IgD-negative memory B cell (primary cell): Measurements from ENCODE around the gene ATP8A2. TPM values are rescaled to one million over a fixed set of nuclear protein-coding genes. Genes with fewer than 3 reads are reported as not detected.
"Not testable (repeated sequence)": the region's sequence is repeated elsewhere in the genome, so short reads cannot be mapped to it uniquely, and the experiment has no call there.

ENCODE experiments used
- H3K27ac Mint-ChIP-seq, 3 donors: one replicate each; pipeline ENCODE4 v1.8.0; 2020 to 2022; ENCODE audit warnings: mild to moderate bottlenecking in 3 of 3, mixed read lengths in 3 of 3, moderate library complexity in 1 of 3
- H3K27me3 Mint-ChIP-seq: one replicate; pipeline ENCODE4 v1.8.0; 2021; ENCODE audit warnings: mixed read lengths
- H3K36me3 Mint-ChIP-seq: one replicate; pipeline ENCODE4 v1.8.0; 2020; ENCODE audit warnings: mild to moderate bottlenecking, mixed read lengths
- H3K4me1 Mint-ChIP-seq, 3 donors: one replicate each; pipeline ENCODE4 v1.8.0; 2020 to 2022; ENCODE audit warnings: mixed read lengths in 3 of 3, mild to moderate bottlenecking in 1 of 3
- H3K4me3 Mint-ChIP-seq, 4 donors: one replicate each; pipeline ENCODE4 v1.8.0; 2020 to 2022; ENCODE audit warnings: mild to moderate bottlenecking in 4 of 4, mixed read lengths in 4 of 4, moderate library complexity in 3 of 4
- H3K9me3 Mint-ChIP-seq, 3 donors: one replicate each; pipeline ENCODE4 v1.8.0; 2020 to 2021; ENCODE audit warnings: mixed read lengths in 3 of 3, mild to moderate bottlenecking in 1 of 3
- polyA plus RNA-seq: library from polyadenylated mRNA; unstranded; fragments of 300-500 nt; fragmentation: Illumina TruSeq; gene quantifications from one replicate; pipeline ENCODE4 v1.2.3, GENCODE V29; 2021

Gene ATP8A2
- polyA plus RNA-seq, 1 donor from 2014 or later, result 0.06 TPM

- Mint-ChIP-seq H3K9me3 (peaks cover 0 to 1% (median 0%) of the 10 kb centered on the region in 3 donors), H3K27ac (no peak overlapping the region), H3K36me3 (no peaks in the 10 kb centered on the region), H3K4me1 (no peaks in the 10 kb centered on the region), H3K4me3 (no peak overlapping the region), H3K27me3 (peaks cover 13% of the 10 kb centered on the region)
Observed at GRCh38 chr13:26046639-26047038, 674.9 kb downstream of the ATP8A2 start.

- Mint-ChIP-seq H3K9me3 (peaks cover 0 to 1% (median 0%) of the 10 kb centered on the region in 3 donors), H3K4me1 (peaks cover 0 to under 1% (median under 1%) of the 10 kb centered on the region in 3 donors), H3K4me3 (no peak overlapping the region), H3K27me3 (peaks cover 14% of the 10 kb centered on the region), H3K36me3 (no peaks in the 10 kb centered on the region), H3K27ac (no peak overlapping the region)
Observed at GRCh38 chr13:26047040-26047439, 675.3 kb downstream of the ATP8A2 start.

GRCh38 chr13:26048741-26049140 is 677.0 kb downstream of the ATP8A2 start:
- no peaks in the 10 kb centered on the region for H3K36me3 Mint-ChIP-seq
- peaks cover 27% of the 10 kb centered on the region for H3K27me3 Mint-ChIP-seq
- H3K4me3 Mint-ChIP-seq, result peak overlapping the region in 2 of 4 donors; percentile 24 to 43
- H3K9me3 Mint-ChIP-seq, result peaks cover 0 to 1% (median 0%) of the 10 kb centered on the region in 3 donors
- H3K27ac Mint-ChIP-seq, result no peak overlapping the region
- peaks cover 0 to 5% (median 2%) of the 10 kb centered on the region in 3 donors for H3K4me1 Mint-ChIP-seq

GRCh38 chr13:26050568-26051230 is 678.9 kb downstream of the ATP8A2 start:
- H3K27me3 Mint-ChIP-seq, result peaks cover 27% of the 10 kb centered on the region
- H3K9me3 Mint-ChIP-seq, result no peaks in the 10 kb centered on the region
- peaks cover 0 to 5% (median 2%) of the 10 kb centered on the region in 3 donors for H3K4me1 Mint-ChIP-seq
- no peak overlapping the region for H3K27ac Mint-ChIP-seq
- no peak overlapping the region for H3K4me3 Mint-ChIP-seq
- no peaks in the 10 kb centered on the region for H3K36me3 Mint-ChIP-seq

- Mint-ChIP-seq H3K4me3 (no peak overlapping the region), H3K27me3 (peaks cover 27% of the 10 kb centered on the region), H3K27ac (no peak overlapping the region), H3K36me3 (no peaks in the 10 kb centered on the region), H3K4me1 (peaks cover 0 to 5% (median 2%) of the 10 kb centered on the region in 3 donors), H3K9me3 (no peaks in the 10 kb centered on the region)
Observed at GRCh38 chr13:26051231-26051656, 679.5 kb downstream of the ATP8A2 start.

GRCh38 chr13:26051657-26052311 is 680.0 kb downstream of the ATP8A2 start, which contains the start of gene SHISA2:
Gene SHISA2 (minus strand): TSS chr13:26052016. CDS start chr13:26050975, 1,041 bp downstream.
- H3K27me3 Mint-ChIP-seq, result peaks cover 27% of the 10 kb centered on the region
- H3K27ac Mint-ChIP-seq, result no peak within 1 kb of the TSS
- no peaks in the 10 kb centered on the region for H3K36me3 Mint-ChIP-seq
- no peaks in the 10 kb centered on the region for H3K9me3 Mint-ChIP-seq
- peak within 1 kb of the TSS in 3 of 4 donors; percentile 51 to 79 (median 57) for H3K4me3 Mint-ChIP-seq
- H3K4me1 Mint-ChIP-seq, result peaks cover 0 to 5% (median 2%) of the 10 kb centered on the region in 3 donors

GRCh38 chr13:26052337-26052736 is 680.6 kb downstream of the ATP8A2 start:
- Mint-ChIP-seq H3K36me3 (no peaks in the 10 kb centered on the region), H3K4me3 (peak overlapping the region in 2 of 4 donors; percentile 22 to 79), H3K9me3 (no peaks in the 10 kb centered on the region), H3K27ac (no peak overlapping the region), H3K27me3 (peaks cover 27% of the 10 kb centered on the region), H3K4me1 (peaks cover 0 to 5% (median 2%) of the 10 kb centered on the region in 3 donors)

- no peaks in the 10 kb centered on the region for H3K9me3 Mint-ChIP-seq
- H3K4me1 Mint-ChIP-seq, result peaks cover 0 to 5% (median 2%) of the 10 kb centered on the region in 3 donors
- H3K27me3 Mint-ChIP-seq, result peaks cover 25% of the 10 kb centered on the region
- H3K27ac Mint-ChIP-seq, result no peak overlapping the region
- H3K36me3 Mint-ChIP-seq, result no peaks in the 10 kb centered on the region
- H3K4me3 Mint-ChIP-seq, result no peak overlapping the region
Observed at GRCh38 chr13:26053418-26053980, 681.7 kb downstream of the ATP8A2 start.

- H3K9me3 Mint-ChIP-seq, result no peaks in the 10 kb centered on the region
- H3K4me3 Mint-ChIP-seq, result no peak overlapping the region
- peaks cover 0 to 5% (median 2%) of the 10 kb centered on the region in 3 donors for H3K4me1 Mint-ChIP-seq
- H3K27ac Mint-ChIP-seq, result no peak overlapping the region
- H3K36me3 Mint-ChIP-seq, result no peaks in the 10 kb centered on the region
- H3K27me3 Mint-ChIP-seq, result peaks cover 15% of the 10 kb centered on the region
Observed at GRCh38 chr13:26054896-26055295, 683.1 kb downstream of the ATP8A2 start.

- peak overlapping the region in 1 of 3 donors; percentile 35 for H3K27ac Mint-ChIP-seq
- no peaks in the 10 kb centered on the region for H3K9me3 Mint-ChIP-seq
- no peaks in the 10 kb centered on the region for H3K4me1 Mint-ChIP-seq
- H3K36me3 Mint-ChIP-seq, result no peaks in the 10 kb centered on the region
- no peaks in the 10 kb centered on the region for H3K27me3 Mint-ChIP-seq
- H3K4me3 Mint-ChIP-seq, result no peak overlapping the region
Observed at GRCh38 chr13:26058704-26059103, 686.9 kb downstream of the ATP8A2 start.

GRCh38 chr13:26060357-26060756 is 688.6 kb downstream of the ATP8A2 start:
- no peak overlapping the region for H3K4me3 Mint-ChIP-seq
- H3K9me3 Mint-ChIP-seq, result no peaks in the 10 kb centered on the region
- H3K4me1 Mint-ChIP-seq, result no peaks in the 10 kb centered on the region
- no peaks in the 10 kb centered on the region for H3K36me3 Mint-ChIP-seq
- H3K27ac Mint-ChIP-seq, result no peak overlapping the region
- no peaks in the 10 kb centered on the region for H3K27me3 Mint-ChIP-seq

GRCh38 chr13:26061256-26061655 is 689.5 kb downstream of the ATP8A2 start:
- no peaks in the 10 kb centered on the region for H3K4me1 Mint-ChIP-seq
- H3K27me3 Mint-ChIP-seq, result no peaks in the 10 kb centered on the region
- H3K4me3 Mint-ChIP-seq, result no peak overlapping the region
- no peak overlapping the region for H3K27ac Mint-ChIP-seq
- no peaks in the 10 kb centered on the region for H3K9me3 Mint-ChIP-seq
- H3K36me3 Mint-ChIP-seq, result no peaks in the 10 kb centered on the region

GRCh38 chr13:26061947-26062346 is 690.2 kb downstream of the ATP8A2 start:
- Mint-ChIP-seq H3K4me1 (no peaks in the 10 kb centered on the region), H3K27ac (no peak overlapping the region), H3K9me3 (no peaks in the 10 kb centered on the region), H3K27me3 (no peaks in the 10 kb centered on the region), H3K4me3 (no peak overlapping the region), H3K36me3 (no peaks in the 10 kb centered on the region)

- H3K9me3 Mint-ChIP-seq, result no peaks in the 10 kb centered on the region
- no peaks in the 10 kb centered on the region for H3K27me3 Mint-ChIP-seq
- H3K4me1 Mint-ChIP-seq, result no peaks in the 10 kb centered on the region
- no peak overlapping the region for H3K27ac Mint-ChIP-seq
- H3K36me3 Mint-ChIP-seq, result no peaks in the 10 kb centered on the region
- H3K4me3 Mint-ChIP-seq, result no peak overlapping the region
Observed at GRCh38 chr13:26062853-26063444, 691.2 kb downstream of the ATP8A2 start.

- not testable (repeated sequence) for H3K27ac Mint-ChIP-seq, H3K27me3 Mint-ChIP-seq, H3K9me3 Mint-ChIP-seq, H3K4me1 Mint-ChIP-seq, H3K36me3 Mint-ChIP-seq
- H3K4me3 Mint-ChIP-seq, result peak overlapping the region in 1 of 4 donors; percentile 12
Observed at GRCh38 chr13:26066492-26066891, 694.7 kb downstream of the ATP8A2 start.
